Measurements from ENCODE around the gene MSH3. TPM values are rescaled to one million over a fixed set of nuclear protein-coding genes. Genes with fewer than 3 reads are reported as not detected.

Gene MSH3
- total and polyA plus RNA-seq, 2 of the 8 experiments (the other 6 are each of a cell fraction or from before 2014, with no cell fraction given): 3.6 to 22.6 TPM

- Histone ChIP-seq H3K56ac (replicated peaks; ENCODE audit: insufficient read length, low read depth, low read length) (no peak overlapping the region), H3K79me2 (ENCODE audit: control insufficient read depth in 1 of 2, insufficient read depth in 2 of 2, low read length in 2 of 2) (no peaks in the 10 kb centered on the region), H3K4me1 (replicated peaks in 1 of 4; ENCODE audit: control insufficient read depth in 3 of 4, insufficient read depth in 4 of 4, low read length in 3 of 4) (no peaks in the 10 kb centered on the region), H3K9me3 (ENCODE audit: insufficient read depth in 2 of 2, low read depth in 1 of 2, low read length in 1 of 2) (no peaks in the 10 kb centered on the region), H3K23ac (ENCODE audit: insufficient read length) (no peak overlapping the region), H2BK5ac (ENCODE audit: low read depth, low read length) (no peak overlapping the region), H3K23me2 (ENCODE audit: low read depth, low read length) (no peaks in the 10 kb centered on the region), H2BK15ac (ENCODE audit: low read length) (no peak overlapping the region), H3K4me3 (ENCODE audit: extremely low read depth in 1 of 4, insufficient read depth in 2 of 4, low read depth in 3 of 4, low read length in 4 of 4) (no peak overlapping the region), H3K27ac (ENCODE audit: low read depth, low read length) (no peak overlapping the region), H3K36me3 (ENCODE audit: control insufficient read depth in 2 of 4, insufficient read depth in 4 of 4, low read length in 3 of 4) (no peaks in the 10 kb centered on the region; a peak in 2 of 8 replicates), H2BK20ac (ENCODE audit: low read length) (no peak overlapping the region), H3K9ac (replicated peaks in 1 of 4; ENCODE audit: extremely low read depth in 1 of 4, low read depth in 3 of 4, low read length in 3 of 4) (no peak overlapping the region), H3K4ac (replicated peaks; ENCODE audit: insufficient read length, low read depth, low read length) (no peak overlapping the region), H4K5ac (ENCODE audit: insufficient read length, low read depth, low read length) (no peak overlapping the region), H3K18ac (ENCODE audit: extremely low read depth, low read length) (no peak overlapping the region), H2AK5ac (ENCODE audit: low read depth, low read length) (no peak overlapping the region), H2BK120ac (replicated peaks; ENCODE audit: low read depth, low read length) (no peak overlapping the region), H3K79me1 (ENCODE audit: low read depth, low read length) (no peaks in the 10 kb centered on the region), H4K8ac (ENCODE audit: extremely low read depth, insufficient read depth, low read length) (no peak overlapping the region), H3K27me3 (replicated peaks in 1 of 4; ENCODE audit: control insufficient read depth in 3 of 4, extremely low read depth in 1 of 4, insufficient read depth in 3 of 4, low read length in 3 of 4) (no peaks in the 10 kb centered on the region), H2BK12ac (ENCODE audit: low read depth, low read length) (no peak overlapping the region), H3K4me2 (ENCODE audit: insufficient read depth in 1 of 2, low read depth in 2 of 2, low read length in 2 of 2) (no peak overlapping the region), H4K91ac (replicated peaks; ENCODE audit: insufficient read length, low read length) (no peak overlapping the region), H2AFZ (ENCODE audit: low read length) (no peak overlapping the region), H3K14ac (ENCODE audit: insufficient read length) (no peak overlapping the region), H4K20me1 (replicated peaks in 1 of 2; ENCODE audit: control insufficient read depth in 1 of 2, insufficient read depth in 2 of 2, low read length in 2 of 2) (no peaks in the 10 kb centered on the region)
- FAIRE-seq: no peak
- ChIA-PET CTCF (ENCODE audit: partially characterized antibody) (no interaction called here), POLR2A (ENCODE audit: partially characterized antibody) (no interaction called here)
- DNase-seq (ENCODE audit: low read depth in 1 of 2, low spot score in 2 of 2): no peak
- TF ChIP-seq MAX (IDR thresholded peaks at IDR 0.05): no peak
- TF ChIP-seq JUND (IDR thresholded peaks at IDR 0.05; ENCODE audit: low read length): no peak
- no peak for TF ChIP-seq CHD1 (IDR thresholded peaks at IDR 0.05; ENCODE audit: low read depth, low read length)
- no peak for TF ChIP-seq RFX5 (IDR thresholded peaks at IDR 0.05; ENCODE audit: borderline replicate concordance, low read depth, low read length)
- no peak for TF ChIP-seq TEAD4 (IDR thresholded peaks at IDR 0.05; ENCODE audit: low read depth, low read length)
- TF ChIP-seq CTCF (IDR thresholded peaks at IDR 0.05; ENCODE audit: control extremely low read depth in 1 of 3, insufficient read depth in 1 of 3, low read depth in 1 of 3, low read length in 3 of 3): no peak
- TF ChIP-seq POLR2AphosphoS5 (IDR thresholded peaks at IDR 0.05; ENCODE audit: low read depth, low read length): no peak
- no peak for TF ChIP-seq SIX5 (IDR thresholded peaks at IDR 0.05; ENCODE audit: low read depth, low read length)
- no peak for TF ChIP-seq SAP30 (IDR thresholded peaks at IDR 0.05; ENCODE audit: insufficient read depth, insufficient replicate concordance, low read length)
- TF ChIP-seq HDAC6 (IDR thresholded peaks at IDR 0.05; ENCODE audit: low read depth, low read length): no peak
- TF ChIP-seq RAD21 (IDR thresholded peaks at IDR 0.05 in 1 of 2, conservative IDR thresholded peaks at IDR 0.05 in 1 of 2; ENCODE audit: low read depth in 2 of 2, low read length in 2 of 2): no peak
Measured at GRCh38 chr5:80782626-80783025, 128.2 kb downstream of the MSH3 start.

All from H1 (cell line).